Hematopoietic multipotent progenitor cell treated with erythropoietin and hydrocortisone succinate and interleukin-3 and kit ligand, for 17 days (in vitro differentiated cells): Measurements from ENCODE around the gene SCAMP1.
"Not testable (repeated sequence)": the region's sequence is repeated elsewhere in the genome, so short reads cannot be mapped to it uniquely, and the experiment has no call there.

Source experiments
- DNase-seq: peaks from one replicate; pipeline ENCODE4 v3.0.0-alpha.2; 2015; ENCODE audit warnings: low spot score

The SCAMP1 gene

DNA sequence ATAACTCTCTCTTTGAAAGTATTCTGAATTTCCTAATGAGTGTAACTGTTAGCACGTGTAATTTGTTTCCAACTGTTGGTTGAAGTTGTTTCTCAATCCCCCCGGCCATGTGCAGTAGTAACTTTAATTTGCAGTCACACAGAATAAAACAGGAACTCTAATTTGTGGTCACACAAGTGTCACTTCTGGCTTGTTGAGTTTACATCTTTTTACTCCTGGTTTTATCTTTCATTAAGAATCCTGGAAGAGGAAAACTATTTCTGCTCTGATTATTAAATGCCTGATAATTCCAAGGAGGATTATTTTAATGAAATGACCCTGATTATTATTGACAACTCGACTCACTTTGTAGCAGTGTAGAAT is 1.2 kb downstream of the SCAMP1 start:
- DNase-seq, result no peak

DNA sequence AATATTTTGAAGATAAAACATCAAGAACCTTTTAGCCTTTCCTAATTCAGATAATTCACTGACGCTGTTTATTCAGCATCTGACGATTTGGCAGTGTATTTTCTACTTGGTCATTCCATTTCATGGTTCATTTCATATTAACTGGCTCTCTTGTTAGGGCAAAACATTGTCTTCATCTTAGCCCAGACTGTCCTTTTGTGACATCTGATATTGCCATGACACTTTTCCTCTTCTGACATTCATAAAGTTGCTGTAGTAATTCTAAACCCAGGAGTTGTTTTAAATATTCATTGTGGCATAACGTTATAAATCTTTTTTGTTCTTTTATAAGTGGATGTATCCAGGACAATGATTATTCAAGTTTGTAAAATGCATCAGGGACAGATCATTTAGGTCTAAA is 1.8 kb downstream of the SCAMP1 start:
- DNase-seq, result no peak

DNA sequence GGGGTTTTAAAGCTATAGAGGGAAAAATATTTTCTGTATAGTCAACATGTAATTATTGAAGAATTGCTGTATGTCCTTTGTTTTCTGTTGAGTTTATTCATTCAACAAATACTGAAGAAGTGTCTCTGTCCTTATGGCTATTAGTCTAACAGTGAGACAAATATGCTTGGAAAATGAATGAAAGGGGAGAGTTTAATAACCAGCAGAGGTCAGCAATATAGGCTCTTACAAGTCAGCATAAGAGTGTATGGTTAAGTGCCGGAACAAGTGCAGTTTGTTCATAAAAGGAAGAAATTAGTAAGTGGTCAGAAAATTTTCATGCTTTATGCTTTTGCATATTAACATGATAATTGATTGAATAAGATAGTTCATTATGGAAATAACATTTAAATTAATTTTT is 3.6 kb downstream of the SCAMP1 start:
- no peak for DNase-seq

DNA sequence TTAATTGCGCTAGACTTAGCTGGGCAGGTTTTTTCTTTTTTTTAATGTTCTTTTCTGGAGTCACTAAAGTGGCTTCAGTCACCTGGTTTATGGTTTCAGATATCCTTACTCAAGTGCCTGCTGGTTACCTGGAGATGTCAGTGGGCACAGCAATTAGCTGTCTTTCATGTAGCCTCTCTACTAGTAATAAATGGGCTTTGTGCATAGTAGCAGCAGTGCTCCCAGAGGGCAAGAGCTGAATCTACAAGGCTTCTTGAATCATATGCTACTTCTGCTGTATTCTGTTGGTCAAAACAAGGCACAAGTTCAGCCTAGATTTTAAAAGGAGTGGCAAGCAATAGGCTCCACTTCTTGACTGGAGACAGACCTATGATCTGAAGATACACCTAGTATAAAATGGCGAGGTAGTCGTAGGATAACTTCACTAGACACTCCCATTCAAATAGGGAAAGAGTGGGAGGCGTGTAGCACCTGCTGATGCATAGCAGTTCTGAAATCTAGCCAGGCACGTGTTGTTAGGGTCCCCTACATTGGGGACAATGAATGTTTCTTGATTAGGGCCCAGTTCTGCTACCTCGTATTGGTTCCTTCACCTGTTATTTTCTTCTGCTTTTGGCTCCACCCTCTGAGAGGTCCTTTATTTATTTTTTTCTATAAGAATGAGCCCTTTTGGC is 7.0 kb downstream of the SCAMP1 start:
- no peak for DNase-seq

DNA sequence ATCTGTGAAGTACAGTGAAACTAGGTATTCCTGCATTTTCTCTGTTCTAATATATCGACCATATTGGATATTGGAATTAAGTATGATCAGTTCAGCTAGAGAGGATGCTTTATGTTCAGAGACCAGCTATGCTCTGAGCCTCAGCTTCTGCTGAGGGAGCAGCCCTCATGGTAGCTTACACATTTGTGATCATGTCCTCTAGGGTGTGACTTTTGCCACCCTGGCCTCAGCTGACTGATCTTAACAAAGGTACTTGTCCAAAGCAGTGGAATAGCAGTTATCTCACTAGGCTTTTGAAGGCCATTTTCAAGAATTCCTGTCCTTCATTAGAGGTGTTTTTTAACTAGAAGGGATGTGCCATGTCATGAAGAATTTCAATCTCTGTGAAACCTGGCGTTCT is 9.3 kb downstream of the SCAMP1 start:
- DNase-seq, result no peak

DNA sequence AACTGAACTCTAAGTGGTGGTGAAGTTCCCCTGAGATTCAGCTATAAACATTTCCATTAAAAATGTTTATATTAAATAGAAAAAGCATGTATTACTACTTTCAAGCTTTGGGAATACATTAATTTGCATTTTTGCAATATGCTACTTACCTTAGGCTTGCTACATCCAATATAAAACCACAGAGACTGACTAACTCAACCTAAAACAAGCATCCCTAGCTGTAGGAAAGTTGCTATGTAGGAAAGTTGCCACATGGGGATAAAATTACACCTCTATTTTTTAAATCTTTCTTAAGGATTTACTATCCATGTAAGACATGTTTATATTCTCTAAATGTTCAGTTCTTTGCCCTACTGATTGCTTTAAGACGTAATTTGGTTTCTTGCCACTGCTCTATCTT is 12.8 kb downstream of the SCAMP1 start:
- no peak for DNase-seq

DNA sequence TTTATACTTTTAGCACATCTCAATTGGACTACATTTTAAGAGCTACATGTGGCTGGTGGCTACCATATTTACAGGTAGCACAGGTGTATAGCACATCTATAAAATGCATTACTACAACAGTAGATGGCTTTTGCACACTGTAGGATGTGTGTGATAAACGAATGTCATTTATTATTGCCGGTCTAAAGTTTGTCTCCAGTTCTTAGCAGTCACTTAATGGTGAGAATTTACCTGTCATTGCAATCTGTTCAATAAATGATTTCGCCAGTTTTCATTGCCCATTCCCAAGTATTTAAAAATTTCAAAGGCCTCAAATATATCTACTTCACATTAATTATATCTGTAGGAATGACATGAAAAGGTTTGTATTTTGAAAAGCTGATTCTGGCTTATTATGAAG is 15.9 kb downstream of the SCAMP1 start:
- DNase-seq, result no peak

DNA sequence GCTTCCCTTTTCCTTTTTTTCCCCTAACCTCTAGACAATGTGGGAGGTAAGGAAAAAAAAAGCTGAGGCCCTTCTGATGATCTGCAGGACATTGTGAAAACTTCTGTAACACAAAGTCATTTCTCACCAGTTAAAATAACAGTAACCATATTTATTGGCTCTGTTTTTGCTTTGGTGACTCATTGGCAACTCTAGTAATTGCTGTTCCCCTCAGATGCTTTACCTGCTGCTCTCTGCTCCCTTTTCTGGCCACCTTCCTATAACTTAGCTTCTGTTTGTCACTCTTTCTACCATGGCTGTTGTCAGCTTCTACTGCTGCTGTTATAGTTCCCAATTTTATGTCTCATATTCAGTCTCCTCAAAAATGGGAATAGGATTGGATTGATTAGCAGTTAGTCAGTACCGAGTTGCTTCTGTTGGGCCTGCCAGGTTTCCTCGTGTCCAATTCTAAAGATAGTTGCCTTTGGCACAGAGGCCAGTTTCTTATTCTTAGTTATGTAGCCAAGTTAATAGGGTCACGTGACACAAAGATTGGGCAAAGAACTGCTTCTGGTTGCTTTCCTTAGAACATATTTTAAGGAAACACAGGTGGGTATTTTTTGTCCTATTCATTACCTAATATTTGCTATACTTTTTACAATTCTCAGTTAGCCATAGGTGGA is 16.8 kb downstream of the SCAMP1 start:
- no peak for DNase-seq

DNA sequence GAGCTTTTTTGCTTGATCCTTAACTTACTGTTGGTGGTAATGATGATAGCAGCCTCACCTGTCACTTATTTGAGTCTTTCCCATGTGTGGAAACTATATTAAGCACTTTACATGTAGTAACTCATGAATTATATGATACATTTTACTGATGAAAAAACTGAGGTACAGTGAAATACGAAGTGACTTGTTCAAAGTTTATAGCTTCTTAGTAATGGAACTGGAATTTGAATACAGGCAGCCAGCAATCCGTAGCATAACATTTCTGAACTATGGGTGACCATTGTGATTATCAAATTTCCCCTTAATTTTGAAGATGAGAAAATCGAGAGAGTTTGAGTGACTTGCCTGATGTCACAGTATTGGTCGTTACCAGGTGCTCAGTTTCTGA is 17.3 kb downstream of the SCAMP1 start:
- DNase-seq, result no peak

DNA sequence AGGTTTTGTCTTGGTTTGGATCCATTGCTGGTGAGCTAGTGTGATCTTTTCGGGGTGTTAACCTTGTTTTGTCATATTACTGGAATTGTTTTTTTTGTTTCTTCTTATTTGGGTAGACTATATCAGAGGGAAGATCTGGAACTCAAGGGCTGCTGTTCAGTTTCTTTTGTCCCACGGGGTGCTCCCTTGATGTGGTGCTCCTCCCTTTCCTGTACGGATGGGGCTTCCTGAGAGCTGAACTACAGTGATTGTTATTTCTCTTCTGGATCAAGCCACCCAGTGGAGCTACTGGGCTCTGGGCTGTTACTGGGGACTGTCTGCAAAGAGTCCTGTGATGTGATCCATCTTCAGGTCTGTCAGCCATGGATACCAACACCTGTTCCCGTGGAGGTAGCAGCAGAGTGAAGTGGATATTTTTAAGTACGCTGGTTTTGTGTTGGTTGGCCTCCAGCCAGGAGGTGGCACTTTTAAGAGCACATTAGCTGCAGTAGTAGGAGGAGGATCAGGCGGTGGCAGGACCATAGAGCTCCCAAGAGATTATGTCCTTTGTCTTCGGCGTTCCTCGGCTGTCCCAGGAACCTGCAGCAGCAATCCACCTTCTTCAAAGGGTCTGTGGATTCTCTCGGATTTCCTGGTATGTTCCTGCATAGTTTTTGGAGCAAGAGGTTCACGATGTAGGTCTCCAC is 27.2 kb downstream of the SCAMP1 start:
- no peak for DNase-seq

DNA sequence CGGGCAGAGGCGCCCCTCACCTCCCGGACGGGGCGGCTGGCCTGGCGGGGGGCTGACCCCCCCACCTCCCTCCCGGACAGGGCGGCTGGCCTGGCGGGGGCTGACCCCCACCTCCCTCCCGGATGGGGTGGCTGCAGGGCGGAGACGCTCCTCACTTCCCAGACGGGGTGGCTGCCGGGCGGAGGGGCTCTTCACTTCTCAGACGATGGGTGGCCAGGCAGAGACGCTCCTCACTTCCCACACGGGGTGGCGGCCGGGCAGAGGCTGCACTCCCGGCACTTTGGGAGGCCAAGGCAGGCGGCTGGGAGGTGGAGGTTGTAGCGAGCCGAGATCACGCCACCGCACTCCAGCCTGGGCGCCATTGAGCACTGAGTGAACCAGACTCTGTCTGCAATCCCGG is 30.9 kb downstream of the SCAMP1 start:
- not testable (repeated sequence) for DNase-seq

DNA sequence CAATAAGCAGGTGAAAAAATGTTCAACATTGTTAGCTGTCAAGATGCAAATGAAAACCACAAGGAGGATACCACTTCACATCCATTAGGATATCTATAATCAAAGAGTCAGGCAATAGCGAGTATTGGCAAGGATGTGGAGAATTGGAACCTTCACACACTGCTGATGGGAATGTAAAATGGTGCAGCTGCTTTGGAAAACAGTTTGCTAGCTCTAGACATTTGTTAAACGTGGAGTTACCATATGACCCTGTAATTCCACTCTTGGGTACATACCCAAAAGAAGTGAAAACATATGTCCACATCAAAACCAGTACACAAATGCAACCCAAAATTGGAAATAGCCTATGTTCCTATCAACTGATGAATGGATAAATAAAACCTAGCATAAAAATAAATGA is 37.4 kb downstream of the SCAMP1 start:
- no peak for DNase-seq

DNA sequence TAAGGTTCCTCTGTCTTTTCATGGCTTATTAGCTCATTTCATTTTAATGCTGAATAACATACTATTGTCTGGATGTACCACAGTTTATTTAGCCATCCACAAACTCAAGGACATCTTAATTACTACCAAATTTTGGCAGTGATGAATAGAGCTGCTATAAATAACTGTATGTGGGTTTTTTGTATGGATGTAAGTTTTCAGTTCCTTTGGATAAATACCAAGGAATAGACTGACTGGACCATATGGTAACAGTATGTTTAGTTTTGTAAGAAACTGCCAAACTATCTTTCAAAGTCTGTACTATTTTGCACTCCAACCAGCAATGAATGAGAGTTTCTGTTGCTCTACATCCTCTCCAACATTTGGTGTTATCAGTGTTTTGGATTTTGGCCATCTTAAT is 38.7 kb downstream of the SCAMP1 start:
- no peak for DNase-seq

DNA sequence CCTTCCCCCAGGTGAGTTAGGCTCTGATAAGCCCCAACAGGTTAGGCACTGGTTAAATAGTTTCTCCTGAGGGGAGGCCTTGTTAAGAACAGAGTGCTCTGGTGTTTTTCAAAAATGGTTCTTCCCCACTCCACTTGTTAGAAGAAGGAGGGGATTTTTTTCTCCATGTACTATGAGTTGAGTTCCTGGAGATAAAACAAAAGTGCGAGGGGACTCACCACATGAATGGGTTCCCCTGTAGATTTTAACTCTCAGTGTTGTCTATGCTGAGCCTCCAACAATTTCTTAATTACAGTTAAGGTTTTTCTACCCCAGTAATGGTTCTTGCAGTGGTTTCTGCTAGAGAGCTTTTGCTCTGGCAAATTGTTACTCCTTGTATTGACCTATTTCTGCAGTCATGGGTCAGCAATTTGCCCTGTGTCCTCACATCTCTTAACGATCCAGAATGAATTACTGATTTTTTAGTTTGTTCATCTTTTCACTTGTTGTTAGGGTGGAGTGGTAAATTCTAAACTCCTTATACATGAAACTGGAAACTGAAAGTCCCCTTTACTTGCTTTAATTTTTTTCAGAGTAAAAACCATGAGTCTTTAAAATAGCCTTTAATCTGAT is 44.4 kb downstream of the SCAMP1 start:
- DNase-seq, result no peak

DNA sequence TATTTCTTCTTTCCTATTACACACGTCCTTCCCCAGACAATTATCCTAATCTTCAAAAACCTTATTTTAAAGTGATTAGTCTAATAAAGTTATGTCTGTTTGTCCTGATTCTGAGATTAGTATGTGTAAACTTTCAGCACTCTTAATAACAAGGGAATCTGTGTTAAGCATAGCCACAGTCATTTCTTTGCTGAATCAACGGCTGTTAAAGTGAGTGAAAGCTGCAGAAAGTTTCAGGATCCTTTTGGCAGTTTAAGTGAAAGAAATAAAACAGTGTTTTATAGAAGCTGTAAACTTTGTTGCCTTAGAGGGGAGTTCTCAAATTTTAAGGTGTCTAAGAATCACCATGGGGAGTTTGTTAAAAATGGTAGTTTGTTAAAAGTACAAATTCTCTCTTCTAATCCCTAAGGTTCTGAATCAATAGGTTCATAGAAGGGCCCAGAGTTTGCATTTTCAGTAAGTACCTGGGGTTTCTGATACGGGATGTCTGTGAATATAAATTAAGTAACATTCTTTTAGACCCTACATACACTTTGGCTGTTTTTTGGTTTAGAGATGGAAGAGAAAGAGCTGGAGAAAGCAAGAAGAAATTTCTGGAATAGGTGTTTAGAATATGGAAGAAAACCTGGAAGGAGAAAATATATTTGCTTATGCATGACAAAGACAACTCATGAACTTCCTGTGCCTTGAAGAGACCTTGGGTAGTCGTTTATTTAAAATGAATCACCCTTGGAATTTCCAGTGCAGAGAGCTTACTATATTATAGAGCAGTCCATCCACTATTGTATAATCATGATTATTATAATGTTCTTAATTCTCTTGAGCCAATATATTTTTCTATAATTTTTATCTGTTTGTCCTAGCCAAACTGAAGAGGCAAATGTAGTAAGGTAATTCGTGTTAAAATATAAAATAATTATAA is 45.7 kb downstream of the SCAMP1 start:
- DNase-seq, result no peak

DNA sequence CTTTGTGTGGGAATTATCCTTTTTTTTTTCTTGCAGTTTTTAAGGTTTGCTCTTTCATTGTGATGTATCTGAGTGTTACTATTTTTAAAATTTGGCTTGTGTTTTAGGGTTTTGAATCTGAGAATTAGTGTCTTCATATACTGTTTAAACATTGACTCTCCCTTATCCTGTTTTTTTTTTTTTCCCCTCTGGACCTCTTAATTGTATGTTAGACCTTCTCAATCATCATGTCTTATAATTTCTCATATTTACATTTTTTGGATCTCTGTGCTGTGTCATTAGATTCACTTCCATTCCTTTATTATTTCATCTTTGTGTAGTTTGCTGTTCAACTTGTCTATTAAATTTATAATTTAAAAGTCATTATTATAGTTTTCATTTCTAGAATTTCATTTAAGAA is 47.0 kb downstream of the SCAMP1 start:
- DNase-seq, result no peak

DNA sequence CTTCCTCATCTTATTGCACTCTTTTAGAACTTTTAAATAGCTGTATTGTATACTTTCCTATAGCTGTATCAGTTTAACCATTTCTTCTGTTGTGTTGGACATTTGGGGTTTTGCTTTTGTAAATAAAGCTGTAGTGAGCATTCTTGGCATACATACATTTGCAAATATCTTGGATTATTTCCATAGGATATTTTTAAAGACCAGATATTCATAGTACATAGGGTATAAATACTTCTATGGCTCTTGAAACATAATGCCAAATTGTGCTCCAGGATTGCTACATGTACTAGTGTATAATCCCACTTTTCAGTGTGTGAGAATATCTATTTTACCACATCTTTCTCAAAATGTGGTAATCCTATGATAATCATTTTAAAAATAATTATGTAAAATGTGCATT is 51.2 kb downstream of the SCAMP1 start:
- no peak for DNase-seq

DNA sequence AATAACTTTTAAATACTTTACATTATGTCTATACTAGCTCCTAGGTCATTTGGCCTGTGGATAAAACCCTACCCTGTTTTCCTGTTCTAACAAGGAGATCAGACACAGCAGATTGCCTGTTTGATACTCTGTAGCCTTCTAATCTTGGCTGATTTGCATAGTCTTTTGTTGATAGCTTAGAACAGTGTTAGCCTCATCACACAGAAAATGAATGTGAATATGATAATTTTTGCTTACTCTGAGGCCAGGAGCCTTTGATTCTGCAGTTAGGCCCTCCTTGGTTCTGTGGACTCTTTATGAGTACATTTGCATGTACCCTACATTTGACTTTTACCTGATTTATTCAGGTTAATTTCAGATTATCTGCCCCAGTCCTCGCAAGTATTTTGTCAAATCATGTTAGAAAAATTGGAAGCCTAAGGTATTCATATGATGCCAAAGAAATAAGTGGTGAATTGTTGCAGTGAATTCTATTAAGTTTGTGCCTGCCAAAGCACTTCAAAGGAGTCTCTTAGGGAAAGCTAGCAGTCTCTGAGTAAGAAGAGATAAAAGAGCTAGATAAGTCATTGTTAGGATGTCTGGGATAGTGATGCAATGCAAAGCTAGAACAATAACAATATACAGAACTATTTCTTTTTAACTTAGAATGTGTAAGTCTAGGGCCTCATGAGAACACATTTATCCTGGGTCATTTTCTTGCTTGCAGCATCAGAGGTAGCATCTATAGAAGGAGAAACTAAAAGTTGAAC is 56.4 kb downstream of the SCAMP1 start:
- DNase-seq, result no peak

DNA sequence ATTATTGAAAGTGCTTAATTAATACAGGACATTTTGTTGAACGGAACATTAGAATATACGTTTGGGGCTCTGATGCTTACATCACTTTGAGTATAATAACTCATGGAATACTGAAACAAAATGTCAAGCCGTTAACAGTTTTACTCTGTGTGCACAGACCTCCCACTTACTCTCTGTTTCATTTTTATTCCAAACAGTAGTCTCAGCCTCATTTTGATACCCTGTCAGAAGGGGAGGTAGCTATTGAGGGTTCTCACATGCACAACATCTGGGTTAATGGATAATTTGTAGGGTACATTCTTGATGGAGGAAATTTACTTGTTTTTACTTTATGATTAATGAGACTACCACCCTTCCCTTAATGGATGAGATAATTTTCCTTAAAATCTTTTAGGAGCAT is 59.0 kb downstream of the SCAMP1 start:
- no peak for DNase-seq

DNA sequence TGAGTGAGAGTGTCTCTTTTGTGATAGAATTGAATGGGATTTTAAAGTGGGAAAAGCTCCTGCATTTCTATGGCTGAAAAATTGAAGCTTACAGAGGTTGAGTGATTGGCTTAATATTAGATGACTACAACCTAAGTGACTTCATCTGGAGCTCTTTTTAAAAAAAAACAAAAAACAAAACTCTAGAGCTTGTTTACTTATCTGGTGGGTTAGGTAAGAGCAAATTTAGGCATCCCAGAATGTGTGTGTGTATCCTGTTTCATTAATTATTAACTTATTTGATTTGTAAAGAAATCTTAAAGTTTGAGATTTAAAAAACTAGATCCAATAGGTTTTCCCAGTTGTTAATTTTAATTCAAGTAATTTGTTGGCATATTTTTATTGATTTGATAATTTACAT is 60.1 kb downstream of the SCAMP1 start:
- no peak for DNase-seq

DNA sequence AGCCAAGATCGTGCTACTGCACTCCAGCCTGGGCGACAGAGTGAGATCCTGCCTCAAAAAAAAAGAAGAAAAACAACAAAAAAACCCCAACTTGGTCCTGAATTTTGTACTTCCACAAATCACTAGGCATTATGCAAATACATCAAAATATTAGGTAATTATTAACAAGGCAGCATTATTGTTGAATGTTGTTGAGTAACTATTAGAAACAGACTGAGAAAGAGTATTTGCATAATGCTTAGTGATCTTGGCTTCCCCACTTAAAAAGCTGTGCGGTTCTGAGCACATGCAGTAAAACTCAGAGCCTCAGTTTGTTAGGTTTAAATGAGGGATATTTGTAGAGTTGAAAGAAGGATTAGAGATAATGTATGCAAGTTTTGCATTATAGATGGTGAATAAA is 64.2 kb downstream of the SCAMP1 start:
- no peak for DNase-seq
